K562 (cell line): ENCODE measurements around the gene CST1. TPM values are rescaled to one million over a fixed set of nuclear protein-coding genes. Genes with fewer than 3 reads are reported as not detected.
"Not testable (repeated sequence)": the region's sequence is repeated elsewhere in the genome, so short reads cannot be mapped to it uniquely, and the experiment has no call there.

Source experiments
- ATAC-seq: fragments of 200-7000 bp; cut with Tn5 transposase; 3 replicates; pipeline ENCODE4 v1.9.1; 2020; ENCODE audit warnings: moderate library complexity
- BruUV-seq: library from RNA; stranded (reverse); fragments of 400-500 nt; replicated peaks from 2 replicates; lab custom pipeline; 2021; lab: Mats Ljungman, UMichigan
- CTCF ChIA-PET: fragments of 300-600 bp; formaldehyde crosslinking; extraction: SDS; loops from one replicate; lab custom pipeline; 2021; ENCODE audit warnings: low intra/inter-chr PET ratio; lab: Yijun Ruan, JAX
- POLR2A ChIA-PET: fragments of 300-600, 350-650 bp; sonication (Branson Sonifier 250); formaldehyde crosslinking; extraction: SDS; loops from one replicate; lab custom pipeline; 2021; ENCODE audit warnings: antibody characterized with exemption, inconsistent platforms; lab: Yijun Ruan, JAX
- DNase-seq, 4 experiments: peaks; one replicate each; pipeline versions ENCODE4 v3.0.0 to v3.0.0-alpha.2; 2011 to 2018; ENCODE audit warnings: low spot score in 3 of 4, mixed read lengths in 3 of 4; ENCODE audit errors: extremely low read depth in 1 of 4
- FAIRE-seq: peaks from 2 replicates; lab custom pipeline; 2011; peaks lifted over from hg19 to GRCh38; lab: Jason Lieb, UNC
- H2AFZ ChIP-seq: 2 replicates; pipeline ENCODE4 v1.6.0; 2011; ENCODE audit warnings: low read depth, low read length, control low read depth, inconsistent platforms
- H3K27ac ChIP-seq: fragments of 200-600 bp; 3 replicates; pipeline ENCODE4 v1.8.0; 2011; ENCODE audit warnings: low read depth, mild to moderate bottlenecking, control low read depth, inconsistent platforms, low read length, moderate library complexity, mixed read lengths; ENCODE audit errors: extremely low read depth
- H3K27me3 ChIP-seq, 2 experiments: fragments of 300-600 bp in 1 of 2; 2 replicates in 1 of 2; 3 replicates in 1 of 2; pipeline versions ENCODE4 v1.6.0 to v1.8.0; 2011; ENCODE audit warnings: inconsistent platforms in 2 of 2, low read length in 2 of 2, mild to moderate bottlenecking in 1 of 2, mixed read lengths in 1 of 2, moderate library complexity in 1 of 2; ENCODE audit not compliant: control insufficient read depth in 2 of 2, insufficient read depth in 2 of 2
- H3K36me3 ChIP-seq: fragments of 300-600 bp; 3 replicates; pipeline ENCODE4 v1.8.0; 2011; ENCODE audit warnings: mild to moderate bottlenecking, low read length, inconsistent platforms; ENCODE audit not compliant: control insufficient read depth, insufficient read depth
- H3K4me1 ChIP-seq, 2 experiments: fragments of 200-600 bp in 1 of 2; replicated peaks in 1 of 2; 2 replicates in 1 of 2; 3 replicates in 1 of 2; pipeline versions ENCODE4 v1.5.1 to v1.8.0; 2011; ENCODE audit warnings: inconsistent platforms in 2 of 2, low read length in 2 of 2, mild to moderate bottlenecking in 1 of 2, mixed read lengths in 1 of 2, moderate library complexity in 1 of 2; ENCODE audit not compliant: control insufficient read depth in 2 of 2, insufficient read depth in 2 of 2
- H3K4me2 ChIP-seq: 2 replicates; pipeline ENCODE4 v1.6.1; 2011; ENCODE audit warnings: low read length, control low read depth, inconsistent platforms, mixed read lengths; ENCODE audit not compliant: insufficient read depth
- H3K4me3 ChIP-seq: fragments of 200-600 bp; sonication (generic), shearing (Covaris generic); 2 replicates; pipeline ENCODE4 v1.5.1; 2016; ENCODE audit warnings: control low read depth, inconsistent platforms
- H3K79me2 ChIP-seq: fragments of 200-600 bp; 3 replicates; pipeline ENCODE4 v1.8.0; 2011; ENCODE audit warnings: low read length, inconsistent platforms; ENCODE audit not compliant: control insufficient read depth, insufficient read depth
- H3K9ac ChIP-seq, 2 experiments: 2 replicates each; pipeline versions ENCODE4 v1.6.0 to v1.6.1; 2011; ENCODE audit warnings: low read depth in 2 of 2, low read length in 2 of 2, control low read depth in 1 of 2, inconsistent platforms in 1 of 2, mild to moderate bottlenecking in 1 of 2, mixed read lengths in 1 of 2; ENCODE audit not compliant: insufficient read depth in 1 of 2
- H3K9me1 ChIP-seq: one replicate; pipeline ENCODE4 v1.6.0; 2011; ENCODE audit warnings: inconsistent platforms, mild to moderate bottlenecking, low read length, moderate library complexity; ENCODE audit not compliant: control insufficient read depth, insufficient read depth
- H3K9me3 ChIP-seq: replicated peaks from 2 replicates; pipeline ENCODE4 v1.5.1; 2011; ENCODE audit warnings: low read depth, low read length, inconsistent platforms; ENCODE audit not compliant: control insufficient read depth, insufficient read depth
- H4K20me1 ChIP-seq: replicated peaks from 2 replicates; pipeline ENCODE4 v1.6.1; 2011; ENCODE audit warnings: low read length, inconsistent platforms, mixed read lengths; ENCODE audit not compliant: control insufficient read depth, insufficient read depth
- CTCF ChIP-seq, 3 experiments: IDR thresholded peaks in 2 of 3; conservative IDR thresholded peaks in 1 of 3; 2 replicates each; pipeline ENCODE4 v1.5.1; 2011 to 2012; ENCODE audit warnings: low read length in 3 of 3, mild to moderate bottlenecking in 3 of 3, control low read depth in 2 of 3, improper control_type of control experiment in 1 of 3, inconsistent platforms in 1 of 3, low read depth in 1 of 3, mixed read lengths in 1 of 3, moderate library complexity in 1 of 3; ENCODE audit not compliant: insufficient read depth in 2 of 3
- PBX2 ChIP-seq, 2 experiments: IDR thresholded peaks in 1 of 2; conservative IDR thresholded peaks in 1 of 2; 2 replicates each; pipeline ENCODE4 v1.6.1; 2016; ENCODE audit warnings: low read depth in 2 of 2, mild to moderate bottlenecking in 1 of 2, missing compliant biosample characterization in 1 of 2, missing genetic modification characterization in 1 of 2, moderate library complexity in 1 of 2
- PTTG1 ChIP-seq: fragments of 450-650 bp; IDR thresholded peaks from 2 replicates; pipeline ENCODE4 v1.6.1; 2016; ENCODE audit warnings: low read depth, mild to moderate bottlenecking, missing genetic modification characterization, missing compliant biosample characterization
- WGBS: fragments of 100-300 bp; shearing (Covaris generic); methylation state at CpG from one replicate; pipeline ENCODE4 v1.1.6; 2016; ENCODE audit warnings: low coverage, mixed read lengths; ENCODE audit not compliant: insufficient coverage; ENCODE audit errors: missing lambda C conversion rate; 5-methylcytosine and 5-hydroxymethylcytosine counted together
- in situ Hi-C: fragments of 300-500 bp; cut with MboI; formaldehyde crosslinking; loops from 4 replicates; pipeline ENCODE4 v1.15.0; 2018; ENCODE audit warnings: inconsistent platforms, mixed read lengths
- intact Hi-C: fragments of 100-400 bp; cut with micrococcal nuclease; formaldehyde crosslinking; loops from 2 replicates; pipeline ENCODE4 v1.14.2; 2022
- polyA plus RNA-seq, 8 experiments: library from polyadenylated mRNA; depleted of rRNA in 4 of 8; stranded (reverse) in 5 of 8; unstranded in 3 of 8; fragments of >200 nt; fragmentation: Nextera tagmentation in 2 of 8; fragmentation: Illumina TruSeq in 1 of 8; extraction: Ambion mirVana in 2 of 8; extraction: Trizol in 1 of 8; gene quantifications; 2 replicates each; pipeline versions ENCODE4 v1.2.1 to v1.2.3, GENCODE V29; 2011 to 2014; ENCODE audit warnings: inconsistent platforms in 1 of 8, missing spikeins in 1 of 8
- total RNA-seq, 7 experiments: library from RNA; depleted of rRNA in 6 of 7; stranded (reverse); fragments of >200 nt in 6 of 7; fragmentation: Illumina TruSeq in 2 of 7; extraction: Trizol in 2 of 7; gene quantifications; 2 replicates each; pipeline versions ENCODE4 v1.2.1 to v1.2.3, GENCODE V29; 2011 to 2021; ENCODE audit warnings: low replicate concordance in 1 of 7

Gene CST1
- total and polyA plus RNA-seq, 9 of the 15 experiments (the other 6 are each of a cell fraction or from before 2014, with no cell fraction given) = not detected

GRCh38 chr20:23777380-23777779 lies 26.6 kb upstream of the CST1 start:
- H3K9me1 ChIP-seq, H3K4me3 ChIP-seq, in situ Hi-C loops, FAIRE-seq, H3K79me2 ChIP-seq, H2AFZ ChIP-seq, H3K36me3 ChIP-seq, H3K4me2 ChIP-seq, POLR2A ChIA-PET, ATAC-seq, intact Hi-C loops, H4K20me1 ChIP-seq, H3K4me1 ChIP-seq, H3K9me3 ChIP-seq, CTCF ChIA-PET, H3K9ac ChIP-seq, H3K27me3 ChIP-seq, H3K27ac ChIP-seq, BruUV-seq, DNase-seq: not testable (repeated sequence)
- WGBS = 0% methylated on average over 2 of the region's 8 CpGs

- Histone ChIP-seq H3K4me1 (no peaks in the 10 kb centered on the region), H3K9me1 (no peaks in the 10 kb centered on the region), H3K27me3 (no peaks in the 10 kb centered on the region), H3K36me3 (no peaks in the 10 kb centered on the region), H3K4me2 (no peak overlapping the region), H4K20me1 (no peaks in the 10 kb centered on the region), H3K27ac (no peak overlapping the region), H2AFZ (no peak overlapping the region), H3K79me2 (no peaks in the 10 kb centered on the region), H3K9ac (no peak overlapping the region), H3K4me3 (no peak overlapping the region), H3K9me3 (no peaks in the 10 kb centered on the region)
- TF ChIP-seq PBX2 (CRISPR knock-in tag; IDR thresholded peaks at IDR 0.05; ENCODE audit: low read depth) (no peak), PBX2 (tag; conservative IDR thresholded peaks at IDR 0.05; ENCODE audit: low read depth) (no peak), PTTG1 (no peak), CTCF (IDR thresholded peaks at IDR 0.05 in 2 of 3, conservative IDR thresholded peaks at IDR 0.05 in 1 of 3; ENCODE audit: insufficient read depth in 2 of 3, low read depth in 1 of 3, low read length in 3 of 3) (0 out of 6 replicates have a peak, but pooled peaks of 1 of the 3 experiments have one; percentile 4)
- in situ Hi-C loops (no loop called here), intact Hi-C loops (no loop called here)
- no TSS peak for BruUV-seq
- ATAC-seq (no peak; the same call in 2 of the 3 replicates), FAIRE-seq (no peak), DNase-seq (no peak)
- 0% methylated on average over 4 of the region's 14 CpGs for WGBS
- ChIA-PET POLR2A (no interaction called here), CTCF (no interaction called here)
These were observed 25.5 kb upstream of the CST1 start for GRCh38 chr20:23776067-23776771.
